IMR-90 (cell line): Measurements from ENCODE around the gene CRLF2. TPM values are rescaled to one million over a fixed set of nuclear protein-coding genes. Genes with fewer than 3 reads are reported as not detected.

Experiments used
- ATAC-seq: fragments of 200-7000 bp; cut with Tn5 transposase; 2 replicates; pipeline ENCODE4 v1.9.1; 2020; ENCODE audit warnings: low read depth, mild to moderate bottlenecking, moderate library complexity
- BruUV-seq: library from RNA; stranded (reverse); fragments of 400-500 nt; replicated peaks from 2 replicates; lab custom pipeline; 2021; lab: Mats Ljungman, UMichigan
- CTCF ChIA-PET: fragments of 300-600 bp; formaldehyde crosslinking; extraction: SDS; loops from one replicate; lab custom pipeline; 2021; ENCODE audit warnings: antibody characterized with exemption; lab: Yijun Ruan, JAX
- POLR2A ChIA-PET: fragments of 300-600 bp; sonication (Branson Sonifier 250); formaldehyde crosslinking; loops from one replicate; lab custom pipeline; 2022; ENCODE audit warnings: antibody characterized with exemption; ENCODE audit not compliant: unreplicated experiment; lab: Charles Lee
- DNase-seq: peaks from one replicate; pipeline ENCODE4 v3.0.0; 2013
- H2AFZ ChIP-seq: replicated peaks from 2 replicates; pipeline ENCODE3; 2013; ENCODE audit warnings: low read length, mild to moderate bottlenecking; ENCODE audit not compliant: poor library complexity
- H2AK5ac ChIP-seq: 2 replicates; pipeline ENCODE4 v1.6.1; 2013; ENCODE audit warnings: low read depth, low read length, inconsistent platforms
- H2AK9ac ChIP-seq: replicated peaks from 2 replicates; pipeline ENCODE3; 2013; ENCODE audit warnings: mild to moderate bottlenecking, low read depth, low read length, moderate library complexity; ENCODE audit not compliant: poor library complexity
- H2BK120ac ChIP-seq: 2 replicates; pipeline ENCODE4 v1.6.1; 2013; ENCODE audit warnings: low read depth, low read length, inconsistent platforms
- H2BK15ac ChIP-seq: 3 replicates; pipeline ENCODE4 v1.6.1; 2013; ENCODE audit warnings: low read depth, low read length, inconsistent platforms
- H2BK20ac ChIP-seq: 2 replicates; pipeline ENCODE4 v1.6.1; 2013; ENCODE audit warnings: low read depth, mild to moderate bottlenecking, inconsistent platforms, low read length, moderate library complexity
- H2BK5ac ChIP-seq: 2 replicates; pipeline ENCODE4 v1.6.1; 2013; ENCODE audit warnings: mild to moderate bottlenecking, low read depth, low read length, inconsistent platforms; ENCODE audit not compliant: poor library complexity, severe bottlenecking
- H3K14ac ChIP-seq: replicated peaks from 2 replicates; pipeline ENCODE4 v1.6.1; 2013; ENCODE audit warnings: low read depth, low read length, inconsistent platforms
- H3K18ac ChIP-seq: 2 replicates; pipeline ENCODE4 v1.6.1; 2013; ENCODE audit warnings: low read depth, low read length, control low read depth
- H3K23ac ChIP-seq: 2 replicates; pipeline ENCODE4 v1.6.1; 2013; ENCODE audit warnings: low read depth, low read length, inconsistent platforms
- H3K27ac ChIP-seq: 2 replicates; pipeline ENCODE4 v1.5.1; 2013; ENCODE audit warnings: mild to moderate bottlenecking, control low read depth, low read length; ENCODE audit not compliant: insufficient read depth
- H3K27me3 ChIP-seq: 2 replicates; pipeline ENCODE4 v1.6.1; 2013; ENCODE audit warnings: low read length; ENCODE audit not compliant: control insufficient read depth, insufficient read depth
- H3K36me3 ChIP-seq: 2 replicates; pipeline ENCODE4 v1.6.1; 2013; ENCODE audit warnings: low read length, mixed read lengths; ENCODE audit not compliant: control insufficient read depth, insufficient read depth
- H3K4ac ChIP-seq: 2 replicates; pipeline ENCODE4 v1.6.1; 2013; ENCODE audit warnings: low read depth, low read length, inconsistent platforms
- H3K4me1 ChIP-seq: 2 replicates; pipeline ENCODE4 v1.6.1; 2013; ENCODE audit warnings: low read length, mixed read lengths; ENCODE audit not compliant: control insufficient read depth, insufficient read depth
- H3K4me2 ChIP-seq: 2 replicates; pipeline ENCODE4 v1.6.1; 2013; ENCODE audit warnings: low read depth, mild to moderate bottlenecking, control low read depth, low read length, moderate library complexity
- H3K4me3 ChIP-seq: 2 replicates; pipeline ENCODE4 v1.5.1; 2013; ENCODE audit warnings: low read depth, mild to moderate bottlenecking, control low read depth, low read length, moderate library complexity; ENCODE audit not compliant: insufficient read depth
- H3K56ac ChIP-seq: 2 replicates; pipeline ENCODE4 v1.6.1; 2013; ENCODE audit warnings: low read length, inconsistent platforms; ENCODE audit not compliant: insufficient read depth; ENCODE audit errors: extremely low read depth
- H3K79me1 ChIP-seq, 2 experiments: 2 replicates each; pipeline ENCODE4 v1.6.1; 2013; ENCODE audit warnings: low read length in 2 of 2, inconsistent platforms in 1 of 2, low read depth in 1 of 2
- H3K9ac ChIP-seq: 2 replicates; pipeline ENCODE4 v1.6.1; 2013; ENCODE audit warnings: low read depth, low read length, control low read depth
- H3K9me1 ChIP-seq: 2 replicates; pipeline ENCODE4 v1.6.1; 2013; ENCODE audit warnings: low read length, inconsistent platforms; ENCODE audit not compliant: insufficient read depth
- H3K9me3 ChIP-seq: 2 replicates; pipeline ENCODE4 v1.6.1; 2013; ENCODE audit warnings: low read length; ENCODE audit not compliant: control insufficient read depth, insufficient read depth
- H4K20me1 ChIP-seq: 2 replicates; pipeline ENCODE4 v1.6.1; 2013; ENCODE audit warnings: low read length, inconsistent platforms; ENCODE audit not compliant: insufficient read depth
- H4K5ac ChIP-seq: 2 replicates; pipeline ENCODE4 v1.6.1; 2013; ENCODE audit warnings: mild to moderate bottlenecking, low read depth, low read length, control low read depth
- H4K8ac ChIP-seq, 2 experiments: 2 replicates each; pipeline ENCODE4 v1.6.1; 2013; ENCODE audit warnings: low read depth in 2 of 2, low read length in 2 of 2, control low read depth in 1 of 2, inconsistent platforms in 1 of 2
- H4K91ac ChIP-seq: 2 replicates; pipeline ENCODE4 v1.6.1; 2013; ENCODE audit warnings: low read depth, low read length, inconsistent platforms; ENCODE audit not compliant: insufficient read depth
- BHLHE40 ChIP-seq: fragments of 150-350 bp; IDR thresholded peaks from 2 replicates; pipeline ENCODE4 v1.6.1; 2016; ENCODE audit warnings: mild to moderate bottlenecking, low read depth, low read length
- CEBPB ChIP-seq: IDR thresholded peaks from 2 replicates; pipeline ENCODE4 v1.6.1; 2012; ENCODE audit warnings: low read depth, low read length, improper control_type of control experiment
- CHD1 ChIP-seq: IDR thresholded peaks from 2 replicates; pipeline ENCODE4 v1.6.1; 2012; ENCODE audit warnings: low read depth, low read length, improper control_type of control experiment
- FOS ChIP-seq: fragments of 150-350 bp; IDR thresholded peaks from 2 replicates; pipeline ENCODE4 v1.6.1; 2016; ENCODE audit warnings: low read depth, low read length
- MAFK ChIP-seq: IDR thresholded peaks from 2 replicates; pipeline ENCODE4 v1.6.1; 2012; ENCODE audit warnings: low read depth, low read length, improper control_type of control experiment
- MAZ ChIP-seq: IDR thresholded peaks from 2 replicates; pipeline ENCODE4 v1.6.1; 2012; ENCODE audit warnings: low read depth, mild to moderate bottlenecking, low read length, improper control_type of control experiment, moderate library complexity, borderline replicate concordance
- MXI1 ChIP-seq: IDR thresholded peaks from 2 replicates; pipeline ENCODE4 v1.6.1; 2012; ENCODE audit warnings: low read depth, mild to moderate bottlenecking, low read length, moderate library complexity, borderline replicate concordance
- NFE2L2 ChIP-seq: fragments of 150-350 bp; IDR thresholded peaks from 2 replicates; pipeline ENCODE4 v1.6.1; 2016; ENCODE audit warnings: low read depth, mild to moderate bottlenecking, low read length
- POLR2A ChIP-seq: IDR thresholded peaks from 2 replicates; pipeline ENCODE4 v1.6.1; 2012; ENCODE audit warnings: mild to moderate bottlenecking, low read depth, low read length
- RAD21 ChIP-seq: IDR thresholded peaks from 2 replicates; pipeline ENCODE4 v1.6.1; 2012; ENCODE audit warnings: low read length, improper control_type of control experiment
- RCOR1 ChIP-seq: IDR thresholded peaks from 2 replicates; pipeline ENCODE4 v1.6.1; 2012; ENCODE audit warnings: mild to moderate bottlenecking, low read length, improper control_type of control experiment; ENCODE audit not compliant: insufficient replicate concordance
- RFX5 ChIP-seq: IDR thresholded peaks from 2 replicates; pipeline ENCODE4 v1.8.0; 2012; ENCODE audit warnings: low read depth, mild to moderate bottlenecking, low read length, moderate library complexity
- SMC3 ChIP-seq: fragments of 150-350 bp; IDR thresholded peaks from 2 replicates; pipeline ENCODE4 v1.6.1; 2016; ENCODE audit warnings: low read depth, mild to moderate bottlenecking, antibody characterized with exemption, low read length, moderate library complexity
- WGBS, 2 experiments: methylation state at CpG; one replicate each; pipeline versions ENCODE4 v1.1.5 to v1.1.7; 2013; ENCODE audit warnings: missing lambda C conversion rate in 2 of 2; ENCODE audit not compliant: insufficient read length in 1 of 2; ENCODE audit errors: extremely low coverage in 2 of 2; 5-methylcytosine and 5-hydroxymethylcytosine counted together
- dilution Hi-C: fragments of 300-500 bp; cut with HindIII; formaldehyde crosslinking; loops from one replicate; pipeline ENCODE4 v1.14.3; 2018; ENCODE audit warnings: low sequenced_read_pairs; ENCODE audit not compliant: unreplicated experiment
- in situ Hi-C: fragments of 300-500 bp; cut with MboI; formaldehyde crosslinking; loops from 3 replicates; pipeline ENCODE4 v1.14.3; 2019; ENCODE audit warnings: low sequenced_read_pairs, inconsistent platforms, mixed read lengths
- intact Hi-C: fragments of 100-400 bp; cut with micrococcal nuclease; formaldehyde crosslinking; loops from 2 replicates; pipeline ENCODE4 v1.10.0; 2022
- polyA plus RNA-seq, 3 experiments: library from polyadenylated mRNA; depleted of rRNA; stranded (reverse); fragments of >200 nt; gene quantifications; 2 replicates each; pipeline ENCODE4 v1.2.3, GENCODE V29; 2012; ENCODE audit warnings: low replicate concordance in 1 of 3
- total RNA-seq: library from RNA; depleted of rRNA; stranded (reverse); fragments of >200 nt; gene quantifications from 2 replicates; pipeline ENCODE4 v1.2.3, GENCODE V29; 2012
- TF ChIP-seq, protein P1 (sequence below): fragments of 150-350 bp; IDR thresholded peaks from 2 replicates; pipeline ENCODE4 v1.6.1; 2016; ENCODE audit warnings: low read depth, mild to moderate bottlenecking, low read length, moderate library complexity, borderline replicate concordance
- TF ChIP-seq, protein P2 (sequence below): fragments of 150-350 bp; IDR thresholded peaks from 2 replicates; pipeline ENCODE4 v1.6.1; 2017; ENCODE audit warnings: mild to moderate bottlenecking, antibody characterized with exemption, low read length, low read depth
- TF ChIP-seq, protein P3 (sequence below): conservative IDR thresholded peaks from 2 replicates; pipeline ENCODE4 v1.5.1; 2012; ENCODE audit warnings: mild to moderate bottlenecking, low read depth, low read length, improper control_type of control experiment

CRLF2 gene
- total and polyA plus RNA-seq, 2 of the 4 experiments (the other 2 are of a cell fraction), result not detected

DNA sequence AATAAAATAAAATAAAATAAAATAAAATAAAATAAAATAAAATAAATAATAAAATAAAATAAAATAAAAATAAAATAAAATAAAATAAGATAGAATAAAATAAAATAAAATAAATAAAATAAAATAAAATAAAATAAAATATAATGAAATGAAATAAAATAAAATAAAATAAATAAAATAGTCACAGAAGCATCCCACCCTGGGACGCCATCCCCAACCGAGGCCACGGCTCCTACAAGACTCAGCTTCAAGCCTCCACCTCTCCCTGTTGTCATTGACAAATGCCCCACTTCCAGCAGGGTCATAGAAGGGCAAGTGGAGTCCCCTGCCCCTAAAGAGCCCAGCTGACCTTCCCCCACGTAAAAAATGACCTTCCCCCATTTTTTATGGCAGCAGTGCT, 30.2 kb downstream of the CRLF2 start:
- Histone ChIP-seq H3K4me3 (no peak overlapping the region), H2BK15ac (no peak overlapping the region), H2AK9ac (no peak overlapping the region), H3K4me1 (no peaks in the 10 kb centered on the region), H4K20me1 (no peaks in the 10 kb centered on the region), H3K14ac (no peak overlapping the region), H2BK20ac (no peak overlapping the region), H3K9me3 (peaks cover 4% of the 10 kb centered on the region; the same call in 1 of the 2 replicates), H3K27me3 (no peaks in the 10 kb centered on the region), H2AK5ac (no peak overlapping the region), H4K91ac (no peak overlapping the region), H2BK120ac (no peak overlapping the region), H2BK5ac (no peak overlapping the region), H3K9me1 (no peaks in the 10 kb centered on the region), H3K18ac (no peak overlapping the region), H3K56ac (no peak overlapping the region), H3K23ac (no peak overlapping the region), H3K4ac (no peak overlapping the region), H4K8ac (no peak overlapping the region), H4K5ac (no peak overlapping the region), H3K36me3 (no peaks in the 10 kb centered on the region), H3K27ac (no peak overlapping the region), H3K9ac (no peak overlapping the region), H3K79me1 (no peaks in the 10 kb centered on the region), H2AFZ (no peak overlapping the region), H3K4me2 (no peak overlapping the region)
- in situ Hi-C loops, result no loop called here
- dilution Hi-C loops, result no loop called here
- CTCF ChIA-PET, result no interaction called here
- POLR2A ChIA-PET, result no interaction called here
- intact Hi-C loops, result no loop called here
- no TSS peak for BruUV-seq
- 47% methylated on average over 3 of the region's 4 CpGs; no CpG with 5 or more reads in 1 of the 2 experiments for WGBS, 2 experiments
- DNase-seq (no peak), ATAC-seq (no peak)
- no peak for TF ChIP-seq NFE2L2
- no peak for TF ChIP-seq SMC3
- no peak for TF ChIP-seq RFX5
- TF ChIP-seq MAZ, result no peak
- no peak for TF ChIP-seq MAFK
- TF ChIP-seq POLR2A, result no peak
- TF ChIP-seq RCOR1, result no peak
- TF ChIP-seq, protein P1, sequence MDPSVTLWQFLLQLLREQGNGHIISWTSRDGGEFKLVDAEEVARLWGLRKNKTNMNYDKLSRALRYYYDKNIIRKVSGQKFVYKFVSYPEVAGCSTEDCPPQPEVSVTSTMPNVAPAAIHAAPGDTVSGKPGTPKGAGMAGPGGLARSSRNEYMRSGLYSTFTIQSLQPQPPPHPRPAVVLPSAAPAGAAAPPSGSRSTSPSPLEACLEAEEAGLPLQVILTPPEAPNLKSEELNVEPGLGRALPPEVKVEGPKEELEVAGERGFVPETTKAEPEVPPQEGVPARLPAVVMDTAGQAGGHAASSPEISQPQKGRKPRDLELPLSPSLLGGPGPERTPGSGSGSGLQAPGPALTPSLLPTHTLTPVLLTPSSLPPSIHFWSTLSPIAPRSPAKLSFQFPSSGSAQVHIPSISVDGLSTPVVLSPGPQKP, result no peak
- no peak for TF ChIP-seq BHLHE40
- TF ChIP-seq RAD21, result no peak
- TF ChIP-seq, protein P2, sequence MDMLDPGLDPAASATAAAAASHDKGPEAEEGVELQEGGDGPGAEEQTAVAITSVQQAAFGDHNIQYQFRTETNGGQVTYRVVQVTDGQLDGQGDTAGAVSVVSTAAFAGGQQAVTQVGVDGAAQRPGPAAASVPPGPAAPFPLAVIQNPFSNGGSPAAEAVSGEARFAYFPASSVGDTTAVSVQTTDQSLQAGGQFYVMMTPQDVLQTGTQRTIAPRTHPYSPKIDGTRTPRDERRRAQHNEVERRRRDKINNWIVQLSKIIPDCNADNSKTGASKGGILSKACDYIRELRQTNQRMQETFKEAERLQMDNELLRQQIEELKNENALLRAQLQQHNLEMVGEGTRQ, result no peak
- TF ChIP-seq CHD1, result no peak
- no peak for TF ChIP-seq CEBPB
- no peak for TF ChIP-seq FOS
- TF ChIP-seq, protein P3, sequence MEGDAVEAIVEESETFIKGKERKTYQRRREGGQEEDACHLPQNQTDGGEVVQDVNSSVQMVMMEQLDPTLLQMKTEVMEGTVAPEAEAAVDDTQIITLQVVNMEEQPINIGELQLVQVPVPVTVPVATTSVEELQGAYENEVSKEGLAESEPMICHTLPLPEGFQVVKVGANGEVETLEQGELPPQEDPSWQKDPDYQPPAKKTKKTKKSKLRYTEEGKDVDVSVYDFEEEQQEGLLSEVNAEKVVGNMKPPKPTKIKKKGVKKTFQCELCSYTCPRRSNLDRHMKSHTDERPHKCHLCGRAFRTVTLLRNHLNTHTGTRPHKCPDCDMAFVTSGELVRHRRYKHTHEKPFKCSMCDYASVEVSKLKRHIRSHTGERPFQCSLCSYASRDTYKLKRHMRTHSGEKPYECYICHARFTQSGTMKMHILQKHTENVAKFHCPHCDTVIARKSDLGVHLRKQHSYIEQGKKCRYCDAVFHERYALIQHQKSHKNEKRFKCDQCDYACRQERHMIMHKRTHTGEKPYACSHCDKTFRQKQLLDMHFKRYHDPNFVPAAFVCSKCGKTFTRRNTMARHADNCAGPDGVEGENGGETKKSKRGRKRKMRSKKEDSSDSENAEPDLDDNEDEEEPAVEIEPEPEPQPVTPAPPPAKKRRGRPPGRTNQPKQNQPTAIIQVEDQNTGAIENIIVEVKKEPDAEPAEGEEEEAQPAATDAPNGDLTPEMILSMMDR, result no peak
- TF ChIP-seq MXI1, result no peak
